Measurements from ENCODE around the gene TRIM71. TPM values are rescaled to one million over a fixed set of nuclear protein-coding genes. Genes with fewer than 3 reads are reported as not detected.

TRIM71 gene
- total and polyA plus RNA-seq, 8 donors: 2.2 to 8.3 (median 6.9) TPM

GRCh38 chr3:32870373-32871095 is 52.7 kb downstream of the TRIM71 start:
- Histone ChIP-seq H3K27ac (no peak overlapping the region), H3K27me3 (no peaks in the 10 kb centered on the region), H3K9me3 (no peaks in the 10 kb centered on the region), H3K4me3 (no peak overlapping the region), H3K4me1 (peaks cover 19 to 22% of the 10 kb centered on the region in 2 donors), H3K36me3 (no peaks in the 10 kb centered on the region)
- DNase-seq (no peak), ATAC-seq (no peak)
- no peak for TF ChIP-seq CTCF (IDR thresholded peaks at IDR 0.05)
- intact Hi-C loops (cut with DNase I): no loop called here

GRCh38 chr3:32871273-32871672 is 53.5 kb downstream of the TRIM71 start:
- no peaks in the 10 kb centered on the region for H3K9me3 ChIP-seq
- DNase-seq: no peak
- H3K27ac ChIP-seq: no peak overlapping the region
- H3K4me1 ChIP-seq: peaks cover 19 to 22% of the 10 kb centered on the region in 2 donors
- H3K4me3 ChIP-seq: no peak overlapping the region
- H3K36me3 ChIP-seq: no peaks in the 10 kb centered on the region
- intact Hi-C loops (cut with DNase I): no loop called here
- no peak for TF ChIP-seq CTCF (IDR thresholded peaks at IDR 0.05)
- ATAC-seq: no peak
- no peaks in the 10 kb centered on the region for H3K27me3 ChIP-seq

GRCh38 chr3:32872487-32873382 is 54.9 kb downstream of the TRIM71 start:
- Histone ChIP-seq H3K4me3 (no peak overlapping the region), H3K9me3 (no peaks in the 10 kb centered on the region), H3K27ac (peak overlapping the region; percentile 20 to 28), H3K4me1 (peaks cover 19 to 22% of the 10 kb centered on the region in 2 donors), H3K27me3 (no peaks in the 10 kb centered on the region), H3K36me3 (no peaks in the 10 kb centered on the region)
- TF ChIP-seq CTCF (IDR thresholded peaks at IDR 0.05): no peak
- intact Hi-C loops (cut with DNase I): no loop called here
- peak in 3 of 4 donors; percentile 61 to 87 (median 76) for DNase-seq
- peak; percentile 84 for ATAC-seq

- H3K27ac ChIP-seq: peak overlapping the region; percentile 28 to 39
Observed at GRCh38 chr3:32873531-32874130, 55.8 kb downstream of the TRIM71 start.

More at GRCh38 chr3:32873531-32874130, 55.8 kb downstream of the TRIM71 start:
- intact Hi-C loops (cut with DNase I): no loop called here
- TF ChIP-seq CTCF (IDR thresholded peaks at IDR 0.05): no peak
- Histone ChIP-seq H3K27me3 (no peaks in the 10 kb centered on the region), H3K36me3 (no peaks in the 10 kb centered on the region), H3K4me3 (no peak overlapping the region), H3K4me1 (peaks cover 19 to 22% of the 10 kb centered on the region in 2 donors), H3K9me3 (no peaks in the 10 kb centered on the region)
- ATAC-seq (peak; percentile 16), DNase-seq (peak in 1 of 4 donors; percentile 37)
